Neural crest cell (in vitro differentiated cells): ENCODE data around the gene PAQR5. TPM values are rescaled to one million over a fixed set of nuclear protein-coding genes. Genes with fewer than 3 reads are reported as not detected.

Experiments used
- DNase-seq: peaks from one replicate; pipeline ENCODE4 v3.0.0; 2021; ENCODE audit warnings: low read depth, mixed read lengths, low spot score
- H3K27ac Mint-ChIP-seq: one replicate; pipeline ENCODE4 v1.8.0; 2021; ENCODE audit warnings: mild to moderate bottlenecking, mixed read lengths; ENCODE audit not compliant: unreplicated experiment
- H3K27me3 Mint-ChIP-seq: 2 replicates; pipeline ENCODE4 v1.8.0; 2021; ENCODE audit warnings: low read depth, mild to moderate bottlenecking, mixed read lengths
- H3K36me3 Mint-ChIP-seq: 2 replicates; pipeline ENCODE4 v1.8.0; 2021; ENCODE audit warnings: low read depth, mild to moderate bottlenecking, mixed read lengths
- H3K4me1 Mint-ChIP-seq: 2 replicates; pipeline ENCODE4 v1.8.0; 2021; ENCODE audit warnings: mixed read lengths
- H3K4me3 Mint-ChIP-seq: one replicate; pipeline ENCODE4 v1.8.0; 2021; ENCODE audit warnings: mild to moderate bottlenecking, mixed read lengths
- H3K9me3 Mint-ChIP-seq: 2 replicates; pipeline ENCODE4 v1.8.0; 2021; ENCODE audit warnings: mixed read lengths
- total RNA-seq: library from RNA; stranded (reverse); gene quantifications from 2 replicates; pipeline ENCODE4 v1.2.1, GENCODE V29; 2021
- TF ChIP-seq, protein P1 (sequence below): fragments of 200-600 bp; sonication (generic); conservative IDR thresholded peaks from 2 replicates; pipeline ENCODE4 v1.5.0; 2021; ENCODE audit warnings: antibody characterized with exemption, mild to moderate bottlenecking

The PAQR5 gene
- total RNA-seq, 1 donor from 2014 or later = 0.21 TPM

DNA sequence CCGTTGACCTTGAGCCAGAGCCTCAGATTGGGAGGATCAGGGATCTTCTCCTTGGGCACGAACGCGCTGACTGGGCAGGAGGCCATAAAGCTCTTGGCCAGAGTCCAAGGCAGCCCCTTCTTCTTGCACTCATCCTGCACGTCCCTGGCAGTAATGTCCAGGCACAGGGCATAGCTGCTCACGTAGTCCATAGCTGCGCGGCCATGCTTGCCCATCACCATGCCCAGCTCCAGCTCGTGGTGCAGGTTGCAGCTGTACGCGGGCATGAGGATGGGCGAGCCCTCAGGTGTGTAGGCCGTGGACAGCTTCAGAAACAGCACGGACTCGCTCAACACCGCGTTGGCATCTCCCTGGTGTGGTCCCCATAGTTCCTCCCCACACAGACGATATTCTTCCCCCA is 136.0 kb downstream of the PAQR5 start:
- H3K9me3 Mint-ChIP-seq = no peaks in the 10 kb centered on the region
- no peak overlapping the region for H3K27ac Mint-ChIP-seq
- DNase-seq = no peak
- H3K36me3 Mint-ChIP-seq = peaks cover 14% of the 10 kb centered on the region
- TF ChIP-seq, protein P1, sequence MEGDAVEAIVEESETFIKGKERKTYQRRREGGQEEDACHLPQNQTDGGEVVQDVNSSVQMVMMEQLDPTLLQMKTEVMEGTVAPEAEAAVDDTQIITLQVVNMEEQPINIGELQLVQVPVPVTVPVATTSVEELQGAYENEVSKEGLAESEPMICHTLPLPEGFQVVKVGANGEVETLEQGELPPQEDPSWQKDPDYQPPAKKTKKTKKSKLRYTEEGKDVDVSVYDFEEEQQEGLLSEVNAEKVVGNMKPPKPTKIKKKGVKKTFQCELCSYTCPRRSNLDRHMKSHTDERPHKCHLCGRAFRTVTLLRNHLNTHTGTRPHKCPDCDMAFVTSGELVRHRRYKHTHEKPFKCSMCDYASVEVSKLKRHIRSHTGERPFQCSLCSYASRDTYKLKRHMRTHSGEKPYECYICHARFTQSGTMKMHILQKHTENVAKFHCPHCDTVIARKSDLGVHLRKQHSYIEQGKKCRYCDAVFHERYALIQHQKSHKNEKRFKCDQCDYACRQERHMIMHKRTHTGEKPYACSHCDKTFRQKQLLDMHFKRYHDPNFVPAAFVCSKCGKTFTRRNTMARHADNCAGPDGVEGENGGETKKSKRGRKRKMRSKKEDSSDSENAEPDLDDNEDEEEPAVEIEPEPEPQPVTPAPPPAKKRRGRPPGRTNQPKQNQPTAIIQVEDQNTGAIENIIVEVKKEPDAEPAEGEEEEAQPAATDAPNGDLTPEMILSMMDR = no peak
- H3K4me1 Mint-ChIP-seq = no peaks in the 10 kb centered on the region
- H3K27me3 Mint-ChIP-seq = no peaks in the 10 kb centered on the region
- no peak overlapping the region for H3K4me3 Mint-ChIP-seq

DNA sequence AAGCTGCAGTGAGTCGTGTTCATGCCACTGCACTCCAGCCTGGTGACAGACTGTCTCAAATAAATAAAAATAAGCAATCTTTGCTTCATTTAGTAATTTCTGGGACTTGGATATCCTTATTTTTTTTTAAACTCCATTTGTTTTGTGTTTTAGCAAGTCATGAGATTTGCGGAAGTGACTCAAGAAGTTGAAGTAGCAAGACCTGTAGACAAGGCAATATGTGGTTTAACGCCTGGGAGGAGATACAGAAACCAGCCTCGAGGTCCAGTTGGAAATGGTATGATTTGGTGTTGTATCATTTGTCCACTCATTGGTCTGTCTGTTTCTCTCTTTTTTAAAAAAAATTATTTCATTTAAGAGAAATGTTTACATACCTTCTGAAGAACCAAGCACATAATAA is 137.3 kb downstream of the PAQR5 start:
- Mint-ChIP-seq H3K4me1 (no peaks in the 10 kb centered on the region), H3K9me3 (no peaks in the 10 kb centered on the region), H3K4me3 (no peak overlapping the region), H3K36me3 (peaks cover 19% of the 10 kb centered on the region), H3K27me3 (no peaks in the 10 kb centered on the region), H3K27ac (no peak overlapping the region)
- TF ChIP-seq, protein P1 = no peak
- no peak for DNase-seq

DNA sequence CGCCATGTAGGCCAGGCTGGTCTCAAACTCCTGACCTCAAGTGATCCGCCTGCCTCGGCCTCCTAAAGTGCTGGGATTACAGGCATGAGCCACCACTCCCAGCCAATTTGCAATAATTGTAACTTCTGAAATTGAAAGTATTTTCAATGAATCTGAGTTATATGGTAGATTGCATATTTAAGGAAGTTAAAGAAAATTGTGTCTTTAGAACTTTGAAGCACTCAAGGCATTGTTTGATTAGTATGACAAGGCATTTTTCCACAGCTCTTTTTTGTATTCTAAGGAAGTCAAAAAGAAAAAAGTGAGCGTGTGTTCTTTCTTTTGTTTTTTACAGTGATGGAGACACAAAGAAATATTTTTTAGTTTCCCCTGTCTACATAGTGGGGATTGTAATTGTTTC is 138.2 kb downstream of the PAQR5 start:
- H3K4me3 Mint-ChIP-seq = no peak overlapping the region
- no peaks in the 10 kb centered on the region for H3K9me3 Mint-ChIP-seq
- peaks cover 19% of the 10 kb centered on the region for H3K36me3 Mint-ChIP-seq
- no peaks in the 10 kb centered on the region for H3K27me3 Mint-ChIP-seq
- H3K27ac Mint-ChIP-seq = no peak overlapping the region
- TF ChIP-seq, protein P1 = no peak
- H3K4me1 Mint-ChIP-seq = no peaks in the 10 kb centered on the region
- DNase-seq = no peak

DNA sequence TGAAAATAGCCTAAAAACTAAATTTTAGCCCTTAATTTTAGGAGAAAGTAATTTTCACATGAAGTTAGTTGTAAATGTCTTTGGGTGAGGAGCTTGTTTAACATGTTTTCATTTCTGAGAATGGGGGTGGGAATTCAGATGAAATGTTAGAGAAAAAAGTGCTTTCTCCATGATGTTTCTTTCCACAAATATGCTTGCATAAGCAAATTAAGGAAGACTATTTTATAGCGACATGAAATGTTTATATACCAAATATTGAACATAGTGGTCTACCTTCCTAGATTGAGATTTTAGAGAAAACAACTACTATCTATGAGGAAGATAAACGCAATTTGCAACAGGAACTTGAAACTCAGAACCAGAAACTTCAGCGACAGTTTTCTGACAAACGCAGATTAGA is 140.9 kb downstream of the PAQR5 start:
- Mint-ChIP-seq H3K4me3 (no peak overlapping the region), H3K4me1 (no peaks in the 10 kb centered on the region), H3K27ac (no peak overlapping the region), H3K27me3 (no peaks in the 10 kb centered on the region), H3K36me3 (peaks cover 19% of the 10 kb centered on the region), H3K9me3 (no peaks in the 10 kb centered on the region)
- no peak for DNase-seq
- TF ChIP-seq, protein P1 = no peak

GRCh38 chr15:69443032-69443611 is 144.4 kb downstream of the PAQR5 start:
- H3K36me3 Mint-ChIP-seq = peaks cover 16% of the 10 kb centered on the region
- no peak overlapping the region for H3K27ac Mint-ChIP-seq
- no peak overlapping the region for H3K4me3 Mint-ChIP-seq
- TF ChIP-seq, protein P1 = no peak
- H3K4me1 Mint-ChIP-seq = no peaks in the 10 kb centered on the region
- no peak for DNase-seq
- no peaks in the 10 kb centered on the region for H3K9me3 Mint-ChIP-seq
- no peaks in the 10 kb centered on the region for H3K27me3 Mint-ChIP-seq

GRCh38 chr15:69444686-69445085 is 146.0 kb downstream of the PAQR5 start:
- Mint-ChIP-seq H3K9me3 (no peaks in the 10 kb centered on the region), H3K4me1 (no peaks in the 10 kb centered on the region), H3K4me3 (no peak overlapping the region), H3K36me3 (peaks cover 12% of the 10 kb centered on the region), H3K27me3 (no peaks in the 10 kb centered on the region), H3K27ac (no peak overlapping the region)
- TF ChIP-seq, protein P1 = no peak
- no peak for DNase-seq
